Kidney glomerular epithelial cell (primary cell): ENCODE data around the gene SLC25A3.
A peak's percentile ranks its signal among the peaks of the same experiment; 100 is the strongest.
"Not testable (repeated sequence)": the region's sequence is repeated elsewhere in the genome, so short reads cannot be mapped to it uniquely, and the experiment has no call there.

Experiments
- DNase-seq: peaks from one replicate; lab custom pipeline; 2025; lab: John Stamatoyannopoulos, UW

The SLC25A3 gene

GRCh38 chr12:98594050-98594835 is 757 bp downstream of the SLC25A3 start:
- no peak for DNase-seq

- peak; percentile 65 for DNase-seq
Observed at GRCh38 chr12:98595243-98595988, 1.9 kb downstream of the SLC25A3 start.

- not testable (repeated sequence) for DNase-seq
Observed at GRCh38 chr12:98597313-98597712, 3.8 kb downstream of the SLC25A3 start.

- DNase-seq: no peak
Observed at GRCh38 chr12:98601924-98602323, 8.4 kb downstream of the SLC25A3 start.

GRCh38 chr12:98606359-98606988 is 13.0 kb downstream of the SLC25A3 start:
- DNase-seq: no peak

GRCh38 chr12:98610596-98610995 is 17.1 kb downstream of the SLC25A3 start:
- no peak for DNase-seq

- no peak for DNase-seq
Observed at GRCh38 chr12:98612696-98613334, 19.3 kb downstream of the SLC25A3 start.

- no peak for DNase-seq
Observed at GRCh38 chr12:98618952-98619351, 25.5 kb downstream of the SLC25A3 start.

- DNase-seq: peak; percentile 78
Observed at GRCh38 chr12:98635657-98636323, 42.3 kb downstream of the SLC25A3 start.

GRCh38 chr12:98637068-98637467 is 43.6 kb downstream of the SLC25A3 start:
- DNase-seq: no peak

- DNase-seq: no peak
Observed at GRCh38 chr12:98638009-98638408, 44.5 kb downstream of the SLC25A3 start.

GRCh38 chr12:98639491-98639890 is 46.0 kb downstream of the SLC25A3 start:
- no peak for DNase-seq

- DNase-seq: not testable (repeated sequence)
Observed at GRCh38 chr12:98642801-98643200, 49.3 kb downstream of the SLC25A3 start.

- DNase-seq: no peak
Observed at GRCh38 chr12:98644433-98644711, 50.9 kb downstream of the SLC25A3 start.

- DNase-seq: peak; percentile 92
Observed at GRCh38 chr12:98644712-98645571, 51.5 kb downstream of the SLC25A3 start, which contains the start of the genes APAF1 and IKBIP. APAF1 (plus strand) TSS chr12:98645290; CDS start chr12:98648360, 3,070 bp downstream. IKBIP (minus strand) TSS chr12:98644788; CDS start chr12:98644701, 87 bp downstream.

- DNase-seq: no peak
Observed at GRCh38 chr12:98645572-98646067, 52.1 kb downstream of the SLC25A3 start.

- DNase-seq: peak; percentile 37
Observed at GRCh38 chr12:98646294-98647090, 53.0 kb downstream of the SLC25A3 start.

- no peak for DNase-seq
Observed at GRCh38 chr12:98651328-98651727, 57.8 kb downstream of the SLC25A3 start.

- peak; percentile 46 for DNase-seq
Observed at GRCh38 chr12:98653866-98654493, 60.5 kb downstream of the SLC25A3 start.
